Right atrium auricular region (tissue), 2 donors: ENCODE data around the gene GLRA1. TPM values are rescaled to one million over a fixed set of nuclear protein-coding genes. Genes with fewer than 3 reads are reported as not detected.

Source experiments
- DNase-seq: peaks from one replicate; pipeline ENCODE4 v3.0.0-alpha.2; 2019; ENCODE audit warnings: low spot score
- H3K27ac ChIP-seq, 2 donors: fragments of 200-600 bp; sonication (generic); 1 replicate in 1 of 2; 2 replicates in 1 of 2; pipeline ENCODE4 v1.5.1; 2016 to 2019
- H3K27me3 ChIP-seq, 2 donors: fragments of 200-600 bp; sonication (generic); one replicate each; pipeline versions ENCODE4 v1.5.1 to v1.6.0; 2017 to 2019
- H3K36me3 ChIP-seq: fragments of 200-600 bp; sonication (generic); one replicate; pipeline ENCODE4 v1.5.1; 2016
- H3K4me1 ChIP-seq, 2 donors: fragments of 200-600 bp; sonication (generic); one replicate each; pipeline versions ENCODE4 v1.5.1 to v1.6.0; 2017 to 2019
- H3K4me3 ChIP-seq, 2 donors: fragments of 200-600 bp; sonication (generic); 1 replicate in 1 of 2; 2 replicates in 1 of 2; pipeline ENCODE4 v1.5.1; 2017 to 2019; ENCODE audit warnings: mild to moderate bottlenecking in 1 of 2, moderate library complexity in 1 of 2
- H3K9me3 ChIP-seq, 2 donors: fragments of 200-600 bp; sonication (generic); one replicate each; pipeline ENCODE4 v1.5.1; 2019
- total RNA-seq, 2 donors: library from RNA; depleted of rRNA; stranded (reverse); fragments of >200 nt; gene quantifications; one replicate each; pipeline ENCODE4 v1.1.0, GENCODE V29; 2016
- TF ChIP-seq, protein P1 (sequence below), 2 donors: fragments of 200-600 bp; sonication (generic); IDR thresholded peaks; one replicate each; pipeline ENCODE4 v1.5.1; 2019; ENCODE audit warnings: antibody characterized with exemption in 2 of 2

Gene GLRA1
- total RNA-seq, 2 donors from 2014 or later = not detected

- Histone ChIP-seq H3K4me1 (no peaks in the 10 kb centered on the region), H3K27ac (no peak overlapping the region), H3K9me3 (peaks cover 0 to 22% of the 10 kb centered on the region in 2 donors), H3K4me3 (no peak overlapping the region), H3K27me3 (no peaks in the 10 kb centered on the region), H3K36me3 (no peaks in the 10 kb centered on the region)
- TF ChIP-seq, protein P1, sequence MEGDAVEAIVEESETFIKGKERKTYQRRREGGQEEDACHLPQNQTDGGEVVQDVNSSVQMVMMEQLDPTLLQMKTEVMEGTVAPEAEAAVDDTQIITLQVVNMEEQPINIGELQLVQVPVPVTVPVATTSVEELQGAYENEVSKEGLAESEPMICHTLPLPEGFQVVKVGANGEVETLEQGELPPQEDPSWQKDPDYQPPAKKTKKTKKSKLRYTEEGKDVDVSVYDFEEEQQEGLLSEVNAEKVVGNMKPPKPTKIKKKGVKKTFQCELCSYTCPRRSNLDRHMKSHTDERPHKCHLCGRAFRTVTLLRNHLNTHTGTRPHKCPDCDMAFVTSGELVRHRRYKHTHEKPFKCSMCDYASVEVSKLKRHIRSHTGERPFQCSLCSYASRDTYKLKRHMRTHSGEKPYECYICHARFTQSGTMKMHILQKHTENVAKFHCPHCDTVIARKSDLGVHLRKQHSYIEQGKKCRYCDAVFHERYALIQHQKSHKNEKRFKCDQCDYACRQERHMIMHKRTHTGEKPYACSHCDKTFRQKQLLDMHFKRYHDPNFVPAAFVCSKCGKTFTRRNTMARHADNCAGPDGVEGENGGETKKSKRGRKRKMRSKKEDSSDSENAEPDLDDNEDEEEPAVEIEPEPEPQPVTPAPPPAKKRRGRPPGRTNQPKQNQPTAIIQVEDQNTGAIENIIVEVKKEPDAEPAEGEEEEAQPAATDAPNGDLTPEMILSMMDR (IDR thresholded peaks at IDR 0.05) = no peak
- DNase-seq = no peak
Observed at GRCh38 chr5:151931260-151931659, 6.6 kb upstream of the GLRA1 start.

DNA sequence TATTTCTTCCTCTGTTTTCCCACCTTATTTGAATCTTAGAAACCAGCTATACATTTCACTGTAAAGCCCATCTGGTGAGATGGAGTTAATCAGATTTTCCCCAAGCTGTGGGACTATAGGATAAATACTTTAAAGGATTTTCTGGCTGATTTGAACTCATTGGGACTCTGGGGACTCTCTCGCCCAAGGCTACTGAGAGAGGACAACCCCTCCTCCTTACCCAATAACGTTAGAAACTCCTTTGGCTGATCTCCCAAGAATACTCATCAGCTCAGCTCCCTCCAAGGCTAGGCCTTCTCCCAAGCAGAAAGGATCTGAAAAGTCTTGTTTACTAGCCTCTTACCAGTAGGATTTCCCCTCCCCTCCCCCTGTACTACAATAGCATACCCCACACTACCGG is 1.5 kb upstream of the GLRA1 start:
- Histone ChIP-seq H3K27ac (no peak overlapping the region), H3K36me3 (no peaks in the 10 kb centered on the region), H3K4me3 (no peak overlapping the region), H3K4me1 (no peaks in the 10 kb centered on the region), H3K27me3 (no peaks in the 10 kb centered on the region), H3K9me3 (peaks cover 0 to 8% of the 10 kb centered on the region in 2 donors)
- no peak for DNase-seq
- TF ChIP-seq, protein P1 (IDR thresholded peaks at IDR 0.05) = no peak

- Histone ChIP-seq H3K4me1 (no peaks in the 10 kb centered on the region), H3K9me3 (no peaks in the 10 kb centered on the region), H3K4me3 (no peak overlapping the region), H3K36me3 (no peaks in the 10 kb centered on the region), H3K27ac (no peak overlapping the region), H3K27me3 (no peaks in the 10 kb centered on the region)
- no peak for DNase-seq
- TF ChIP-seq, protein P1 (IDR thresholded peaks at IDR 0.05) = no peak
Observed at GRCh38 chr5:151925340-151925739, 689 bp upstream of the GLRA1 start.

DNA sequence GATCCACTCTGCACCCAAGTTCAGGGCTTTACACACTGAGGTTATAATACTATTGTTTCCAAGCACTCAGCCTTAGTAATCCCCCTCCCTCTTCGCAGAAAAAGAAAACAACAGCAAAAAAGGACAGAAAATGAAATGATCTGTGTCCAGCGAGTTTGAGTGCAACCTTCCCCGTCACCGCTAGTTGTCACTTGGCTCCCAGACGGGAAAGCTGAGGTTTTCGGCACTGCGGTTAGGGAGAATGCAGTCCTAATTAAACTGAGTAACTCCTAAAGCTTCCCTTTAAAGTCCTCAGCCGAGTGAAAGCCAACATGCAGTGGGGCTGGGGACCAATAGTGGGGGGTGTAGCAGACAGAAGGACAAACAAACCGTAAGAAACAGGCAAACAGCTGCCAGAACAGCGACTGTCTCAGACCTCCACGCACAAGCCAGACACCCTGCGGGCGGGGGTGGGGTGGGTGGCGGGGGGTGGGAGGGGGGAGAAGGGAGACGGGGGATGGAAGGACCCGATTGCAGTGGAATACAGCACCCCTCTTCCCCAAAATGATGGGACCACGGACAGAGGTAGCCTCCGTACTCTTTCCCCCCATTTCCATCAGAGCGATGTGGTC is 680 bp downstream of the GLRA1 start:
- Histone ChIP-seq H3K4me3 (no peak overlapping the region), H3K4me1 (no peaks in the 10 kb centered on the region), H3K9me3 (no peaks in the 10 kb centered on the region), H3K27ac (no peak overlapping the region), H3K36me3 (no peaks in the 10 kb centered on the region), H3K27me3 (no peaks in the 10 kb centered on the region)
- TF ChIP-seq, protein P1 (IDR thresholded peaks at IDR 0.05) = no peak
- no peak for DNase-seq

GRCh38 chr5:151921916-151922315 is 2.7 kb downstream of the GLRA1 start:
- Histone ChIP-seq H3K4me1 (no peaks in the 10 kb centered on the region), H3K27ac (no peak overlapping the region), H3K27me3 (no peaks in the 10 kb centered on the region), H3K36me3 (no peaks in the 10 kb centered on the region), H3K9me3 (no peaks in the 10 kb centered on the region), H3K4me3 (no peak overlapping the region)
- TF ChIP-seq, protein P1 (IDR thresholded peaks at IDR 0.05) = no peak
- no peak for DNase-seq

DNA sequence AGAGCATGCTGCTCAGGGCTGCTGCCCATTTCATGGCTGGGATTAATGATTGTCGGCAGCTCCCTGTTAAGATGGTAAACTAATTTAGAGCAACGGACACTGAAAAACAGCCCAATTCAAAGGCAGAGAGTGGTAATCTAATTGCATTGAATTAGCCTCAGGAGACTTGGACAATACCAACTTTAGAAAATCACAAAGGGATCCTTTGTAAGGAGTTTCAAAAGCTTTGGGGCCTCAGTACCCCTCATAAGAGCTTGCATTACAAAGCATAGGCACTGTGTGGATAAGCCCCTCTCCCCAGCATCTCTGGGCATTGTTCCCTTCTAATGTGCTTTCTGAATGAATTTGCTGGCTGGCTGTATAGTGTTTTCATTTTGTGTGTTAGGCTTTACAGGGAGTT is 6.7 kb downstream of the GLRA1 start:
- no peak for DNase-seq
- Histone ChIP-seq H3K36me3 (no peaks in the 10 kb centered on the region), H3K27ac (no peak overlapping the region), H3K9me3 (no peaks in the 10 kb centered on the region), H3K4me3 (no peak overlapping the region), H3K4me1 (no peaks in the 10 kb centered on the region), H3K27me3 (no peaks in the 10 kb centered on the region)
- TF ChIP-seq, protein P1 (IDR thresholded peaks at IDR 0.05) = no peak
